Left kidney (tissue), 8 donors: Measurements from ENCODE around the gene HIVEP1. TPM values are rescaled to one million over a fixed set of nuclear protein-coding genes. Genes with fewer than 3 reads are reported as not detected.

Experiments used
- DNase-seq: peaks from one replicate; pipeline ENCODE4 v3.0.0-alpha.2; 2013
- long read RNA-seq, 8 donors: transcript quantifications; one replicate each; lab custom pipeline, GENCODE V29; 2026
- polyA plus RNA-seq: library from polyadenylated mRNA; unstranded; fragments of 120-200 nt; gene quantifications from one replicate; pipeline ENCODE4 v1.2.1, GENCODE V29; 2013; ENCODE audit not compliant: insufficient read length

The HIVEP1 gene
- 25.5 TPM for polyA plus RNA-seq
- long read RNA-seq, donor 1, partial matches to known transcripts: 5 of 8 reads
- long read RNA-seq, donor 1, other reads (novel, unspliced or antisense): 0 of 8 reads
- long read RNA-seq, donor 2, partial matches to known transcripts: 0 of 2 reads
- long read RNA-seq, donor 2, other reads (novel, unspliced or antisense): 0 of 2 reads
- long read RNA-seq, donor 3, partial matches to known transcripts: 0 of 2 reads
- long read RNA-seq, donor 3, other reads (novel, unspliced or antisense): 0 of 2 reads
- long read RNA-seq, donor 4: 0 reads
- long read RNA-seq, donor 5, partial matches to known transcripts: 0 of 1 reads
- long read RNA-seq, donor 5, other reads (novel, unspliced or antisense): 0 of 1 reads
- long read RNA-seq, donor 6: 0 reads
- long read RNA-seq, donor 7, partial matches to known transcripts: 0 of 3 reads
- long read RNA-seq, donor 7, other reads (novel, unspliced or antisense): 0 of 3 reads
- long read RNA-seq, donor 8, partial matches to known transcripts: 0 of 1 reads
- long read RNA-seq, donor 8, other reads (novel, unspliced or antisense): 0 of 1 reads

GRCh38 chr6:12012038-12012557 is at the start of gene HIVEP1:
Gene HIVEP1, plus strand, starts transcription at chr6:12012312. Its CDS starts 3,317 bp downstream, at chr6:12015629.
- DNase-seq: peak; percentile 36

DNA sequence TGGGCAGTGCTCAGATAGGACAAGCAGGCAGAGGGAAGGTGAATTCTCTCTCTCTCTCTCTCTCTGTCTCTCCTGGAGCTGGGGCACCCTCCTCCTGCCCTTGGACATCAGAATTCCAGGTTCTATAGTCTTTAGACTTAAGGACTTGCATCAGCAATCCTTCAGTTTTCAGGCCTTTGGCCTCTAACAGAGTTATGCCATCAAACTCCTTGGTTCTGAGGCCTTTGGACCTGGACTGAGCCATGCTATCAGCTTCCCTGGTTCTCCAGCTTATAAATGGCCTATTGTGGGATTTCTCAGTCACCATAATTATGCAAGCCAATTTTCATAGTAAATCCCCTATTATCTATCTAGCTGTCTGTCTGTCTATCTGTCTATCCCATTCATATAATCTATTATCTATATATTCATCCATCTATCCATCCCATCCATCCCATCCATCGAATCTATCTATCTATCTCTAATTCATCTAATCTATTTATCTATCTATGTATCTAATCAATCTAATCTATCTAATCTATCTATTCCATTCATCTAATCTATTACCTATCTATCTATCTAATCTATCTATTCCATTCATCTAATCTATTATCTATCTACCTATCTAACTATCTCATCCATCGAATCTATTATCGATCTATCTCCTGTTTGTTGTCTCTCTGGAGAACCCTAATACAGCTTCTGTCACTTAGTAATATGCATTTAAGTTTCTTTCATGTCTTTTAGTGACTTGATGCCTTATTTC is 48.2 kb upstream of the HIVEP1 start:
- no peak for DNase-seq

DNA sequence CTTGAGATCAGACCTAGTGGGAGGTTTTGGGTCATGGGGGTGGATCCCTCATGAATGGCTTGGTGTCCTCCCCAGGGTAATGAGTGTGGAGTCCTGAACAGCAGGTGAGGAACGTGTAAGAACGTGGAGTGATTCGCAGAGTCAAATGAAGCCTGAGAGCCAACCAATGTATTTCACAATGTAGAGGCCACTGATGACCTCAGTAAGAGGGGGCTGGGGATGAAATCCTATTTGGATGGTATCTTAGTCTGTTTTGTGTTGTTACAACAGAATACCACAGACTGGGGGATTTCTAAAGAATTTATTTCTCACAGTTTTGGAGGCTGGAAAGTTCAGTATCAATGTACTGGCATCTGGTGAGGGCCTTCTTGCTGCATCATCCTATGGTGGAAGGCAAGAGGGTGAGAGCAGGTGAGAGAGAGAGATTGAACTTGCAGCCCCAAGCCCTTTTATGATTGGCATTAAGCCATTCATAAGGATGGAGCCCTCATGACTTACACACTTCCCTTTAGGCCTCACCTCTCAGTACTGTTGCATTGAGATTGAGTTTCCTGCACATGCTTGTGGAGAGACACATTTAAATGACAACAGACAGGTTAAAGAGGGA is 47.3 kb upstream of the HIVEP1 start:
- no peak for DNase-seq

GRCh38 chr6:11965499-11965898 is 46.6 kb upstream of the HIVEP1 start:
- no peak for DNase-seq

DNA sequence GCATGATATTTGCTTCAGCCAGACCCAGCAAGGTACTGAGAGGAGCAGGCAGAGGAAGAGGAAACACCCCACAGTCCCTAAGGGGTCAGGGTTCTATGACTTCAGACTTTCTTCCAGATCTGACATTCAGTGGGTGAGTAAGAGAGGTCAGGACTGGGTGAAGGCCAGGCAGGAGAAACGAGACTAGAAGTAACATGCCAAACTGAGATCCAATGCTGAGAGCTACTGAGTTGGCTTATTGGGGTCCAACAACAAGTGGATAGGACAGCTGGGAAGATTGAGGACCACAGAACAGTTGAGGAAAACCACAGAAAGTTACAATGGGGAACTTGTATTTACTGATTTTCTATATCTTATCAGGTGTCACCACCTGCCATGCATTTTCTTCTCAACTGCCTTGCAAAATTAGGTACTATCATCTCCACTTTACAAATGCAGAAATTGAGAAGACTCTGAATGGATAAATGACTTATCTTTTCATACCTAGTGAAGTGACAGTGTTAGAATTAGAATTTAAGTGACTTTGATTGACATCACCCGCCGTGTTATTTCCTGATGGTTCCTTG is 43.8 kb upstream of the HIVEP1 start:
- no peak for DNase-seq

DNA sequence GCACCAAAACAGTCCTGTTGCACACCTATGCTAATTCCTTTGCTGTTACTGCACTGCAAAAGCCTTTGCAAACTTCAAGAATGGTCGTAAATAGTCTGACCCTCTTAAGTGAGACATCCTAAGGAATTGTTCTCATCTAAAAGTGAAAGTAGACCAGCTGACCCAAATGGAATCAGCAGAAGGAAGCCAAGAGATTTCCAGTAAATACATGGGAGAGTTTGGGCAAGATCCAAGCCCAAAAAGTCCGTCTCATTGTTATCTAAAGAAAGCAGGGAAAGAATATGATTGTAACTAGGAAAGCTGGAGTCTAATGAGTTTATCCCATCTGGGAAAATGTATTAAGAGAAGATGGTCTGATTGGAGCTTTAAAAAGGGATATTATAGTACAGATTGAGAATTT is 43.0 kb upstream of the HIVEP1 start:
- no peak for DNase-seq

GRCh38 chr6:11970114-11970513 is 42.0 kb upstream of the HIVEP1 start:
- no peak for DNase-seq

- no peak for DNase-seq
Measured at GRCh38 chr6:11971154-11971553, 41.0 kb upstream of the HIVEP1 start.

- DNase-seq: no peak
Measured at GRCh38 chr6:11972270-11972669, 39.8 kb upstream of the HIVEP1 start.

- DNase-seq: no peak
Measured at GRCh38 chr6:11972806-11973205, 39.3 kb upstream of the HIVEP1 start.

- DNase-seq: no peak
Measured at GRCh38 chr6:11973238-11973637, 38.9 kb upstream of the HIVEP1 start.

DNA sequence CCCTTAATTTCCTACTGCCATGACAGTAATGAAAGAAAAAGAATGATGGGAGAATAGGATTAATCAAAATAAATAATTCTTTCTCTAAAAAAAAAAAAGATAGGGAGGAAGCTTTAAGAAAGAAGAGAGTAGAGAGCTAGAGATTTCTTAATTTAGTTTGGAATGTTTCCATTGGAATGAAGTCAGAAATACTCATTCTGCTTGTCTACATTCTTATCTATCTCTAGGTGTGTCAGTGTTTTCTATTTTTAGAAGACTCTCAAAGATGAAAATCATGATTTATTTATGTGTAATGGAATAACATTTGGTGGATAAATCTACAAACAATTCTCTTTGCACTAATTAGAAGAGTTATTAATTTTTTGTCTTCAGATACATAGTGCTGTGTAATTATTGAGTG is 38.0 kb upstream of the HIVEP1 start:
- no peak for DNase-seq

DNA sequence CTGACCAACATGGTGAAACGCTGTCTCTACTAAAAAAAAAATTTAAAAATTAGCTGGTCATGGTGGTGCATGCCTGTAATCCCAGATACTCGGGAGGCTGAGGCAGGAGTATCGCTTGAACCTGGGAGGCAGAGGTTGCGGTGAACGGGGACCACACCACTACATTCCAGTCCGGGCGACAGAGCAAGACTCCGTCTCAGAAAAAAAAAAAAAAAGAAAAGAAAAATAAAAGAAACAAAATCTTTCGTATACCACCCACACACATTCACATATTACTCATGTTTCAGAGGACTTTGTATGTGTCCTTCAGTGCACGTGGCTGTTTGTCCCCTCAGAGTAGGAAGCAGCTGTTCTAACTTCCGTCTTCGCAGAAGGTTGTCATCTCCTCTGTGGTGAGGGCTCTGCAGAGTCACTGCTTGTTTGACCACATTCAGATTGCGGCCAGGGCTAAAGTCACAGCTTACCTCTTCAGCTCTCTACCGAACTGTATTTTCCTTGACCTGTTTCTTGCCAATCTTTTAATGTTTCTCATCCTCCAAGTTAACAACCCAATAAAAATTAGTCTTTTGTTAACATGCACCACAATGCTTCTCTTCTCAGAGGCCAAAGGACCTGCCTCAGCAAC is 36.6 kb upstream of the HIVEP1 start:
- no peak for DNase-seq

GRCh38 chr6:11976489-11976888 is 35.6 kb upstream of the HIVEP1 start:
- DNase-seq: no peak

- no peak for DNase-seq
Measured at GRCh38 chr6:11977193-11977592, 34.9 kb upstream of the HIVEP1 start.

- DNase-seq: no peak
Measured at GRCh38 chr6:11977738-11978137, 34.4 kb upstream of the HIVEP1 start.

GRCh38 chr6:11978169-11978987 is 33.7 kb upstream of the HIVEP1 start:
- DNase-seq: no peak

DNA sequence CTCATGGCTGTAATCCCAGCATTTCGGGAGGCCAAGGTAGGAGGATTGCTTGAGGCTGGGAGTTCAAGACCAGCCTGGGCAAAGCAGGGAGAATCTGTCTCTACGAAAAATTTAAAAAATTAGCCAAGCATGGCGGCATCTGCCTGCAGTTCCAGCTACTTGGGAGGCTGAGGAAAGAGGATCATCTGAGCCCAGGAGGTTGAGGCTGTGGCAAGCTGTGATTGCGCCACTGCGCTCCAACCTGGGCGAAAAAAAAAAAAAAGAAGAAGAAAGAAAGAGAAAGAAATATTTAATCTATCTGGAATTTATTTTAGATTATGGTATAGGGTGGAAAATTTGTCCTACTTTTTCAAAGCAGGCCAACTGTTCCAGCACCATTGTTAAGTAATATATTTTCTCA is 32.2 kb upstream of the HIVEP1 start:
- DNase-seq: no peak

DNA sequence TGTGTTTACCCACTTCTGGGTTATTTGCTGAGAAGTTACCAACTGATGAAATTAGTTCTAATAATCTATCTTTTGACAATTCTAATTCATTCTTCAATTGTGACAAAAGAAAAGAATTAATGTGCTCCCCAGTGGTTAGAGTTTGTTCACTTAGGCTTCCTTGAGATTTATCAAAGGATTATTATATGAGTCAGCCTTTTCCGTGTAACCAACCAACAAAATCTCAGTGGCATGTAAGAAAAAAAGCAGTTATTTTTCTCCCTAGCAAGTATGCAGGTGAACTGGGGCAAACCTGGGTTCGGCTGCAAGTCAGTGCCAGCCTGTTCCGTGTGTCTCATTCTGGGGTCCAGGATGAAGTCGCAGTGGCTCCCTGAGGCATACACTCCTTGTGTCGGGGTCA is 28.8 kb upstream of the HIVEP1 start:
- DNase-seq: no peak

DNA sequence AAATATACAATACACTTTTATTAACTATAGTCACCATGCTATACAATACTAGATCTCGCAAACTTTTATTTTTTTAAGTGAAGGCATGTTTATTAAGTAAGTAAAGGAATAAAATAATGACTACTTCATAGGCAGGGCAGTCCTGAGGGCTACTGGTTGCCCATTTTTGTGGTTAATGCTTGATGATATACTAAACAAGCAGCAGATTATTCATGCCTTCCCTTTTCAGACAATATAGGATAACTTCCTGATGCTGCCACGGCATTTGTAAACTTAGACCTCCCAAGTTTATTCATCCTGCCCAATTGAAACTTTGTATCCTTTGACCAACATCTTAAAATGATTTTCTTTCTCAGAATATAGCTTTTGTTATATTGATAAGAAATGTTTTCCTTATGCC is 24.7 kb upstream of the HIVEP1 start:
- DNase-seq: no peak

- no peak for DNase-seq
Measured at GRCh38 chr6:11989386-11989785, 22.7 kb upstream of the HIVEP1 start.
